DOHH2 (cell line): ENCODE results near the gene CDK5RAP3.

Experiments
- H3F3A ChIP-seq: fragments of 200-600 bp; sonication (generic), shearing (Covaris generic); 2 replicates; pipeline ENCODE4 v1.6.0; 2016; ENCODE audit warnings: antibody characterized with exemption, mild to moderate bottlenecking; ENCODE audit not compliant: control insufficient read depth, insufficient read depth
- H3K27ac ChIP-seq: fragments of 200-600 bp; sonication (generic); 2 replicates; pipeline ENCODE4 v1.5.1; 2014; ENCODE audit warnings: low read depth, mild to moderate bottlenecking, low read length, moderate library complexity
- H3K27me3 ChIP-seq: fragments of 200-600 bp; sonication (generic); 2 replicates; pipeline ENCODE4 v1.6.1; 2014; ENCODE audit warnings: mild to moderate bottlenecking, low read length, mixed read lengths; ENCODE audit not compliant: control insufficient read depth
- H3K36me3 ChIP-seq: fragments of 200-600 bp; sonication (generic); 2 replicates; pipeline ENCODE4 v1.6.1; 2014; ENCODE audit warnings: mild to moderate bottlenecking, low read length, moderate library complexity, mixed read lengths; ENCODE audit not compliant: control insufficient read depth
- H3K4me1 ChIP-seq: fragments of 200-600 bp; sonication (generic); 2 replicates; pipeline ENCODE4 v1.6.1; 2014; ENCODE audit warnings: mild to moderate bottlenecking, low read length, mixed read lengths; ENCODE audit not compliant: control insufficient read depth
- H3K4me2 ChIP-seq: fragments of 200-600 bp; sonication (generic); 2 replicates; pipeline ENCODE4 v1.6.0; 2014; ENCODE audit warnings: mild to moderate bottlenecking, low read length, moderate library complexity
- H3K4me3 ChIP-seq: fragments of 200-600 bp; sonication (generic); 2 replicates; pipeline ENCODE4 v1.5.1; 2014; ENCODE audit warnings: mild to moderate bottlenecking, low read length, mixed read lengths
- H3K79me2 ChIP-seq: fragments of 200-600 bp; sonication (generic); 2 replicates; pipeline ENCODE4 v1.6.1; 2014; ENCODE audit warnings: mild to moderate bottlenecking, low read length, mixed read lengths; ENCODE audit not compliant: control insufficient read depth
- H3K9me2 ChIP-seq: fragments of 200-600 bp; sonication (generic); replicated peaks from 2 replicates; pipeline ENCODE4 v1.6.1; 2014; ENCODE audit warnings: mild to moderate bottlenecking, low read length, mixed read lengths; ENCODE audit not compliant: control insufficient read depth
- H3K9me3 ChIP-seq: fragments of 200-600 bp; sonication (generic); 2 replicates; pipeline ENCODE4 v1.6.1; 2014; ENCODE audit warnings: antibody characterized with exemption, low read length, mixed read lengths; ENCODE audit not compliant: control insufficient read depth, insufficient read depth
- H4K20me1 ChIP-seq: fragments of 200-600 bp; sonication (generic); 2 replicates; pipeline ENCODE4 v1.6.0; 2014; ENCODE audit warnings: low read depth, mild to moderate bottlenecking, antibody characterized with exemption, low read length, moderate library complexity; ENCODE audit not compliant: control insufficient read depth, insufficient read depth
- CTCF ChIP-seq: fragments of 200-600 bp; sonication (generic); IDR thresholded peaks from one replicate; pipeline ENCODE4 v1.5.1; 2014; ENCODE audit warnings: antibody characterized with exemption, mild to moderate bottlenecking, low read depth, low read length; ENCODE audit not compliant: poor library complexity, severe bottlenecking
- EZH2phosphoT487 ChIP-seq: fragments of 200-600 bp; sonication (generic); IDR thresholded peaks from 2 replicates; pipeline ENCODE4 v1.6.1; 2017; ENCODE audit warnings: borderline replicate concordance, mild to moderate bottlenecking, antibody characterized with exemption, low read length, moderate library complexity, mixed read lengths

CDK5RAP3 gene

GRCh38 chr17:48023400-48024148 is 52.7 kb downstream of the CDK5RAP3 start:
- Histone ChIP-seq H3K4me3 (peak overlapping the region; percentile 69), H3F3A (no peaks in the 10 kb centered on the region), H3K9me2 (no peaks in the 10 kb centered on the region), H3K27ac (no peak overlapping the region), H4K20me1 (no peaks in the 10 kb centered on the region), H3K4me2 (peak overlapping the region; percentile 88), H3K4me1 (peaks cover 33% of the 10 kb centered on the region), H3K27me3 (peaks cover 38% of the 10 kb centered on the region), H3K79me2 (no peaks in the 10 kb centered on the region), H3K36me3 (no peaks in the 10 kb centered on the region), H3K9me3 (no peaks in the 10 kb centered on the region)
- TF ChIP-seq CTCF (no peak), EZH2phosphoT487 (no peak; the same call in none of the 2 replicates)

- Histone ChIP-seq H3F3A (no peaks in the 10 kb centered on the region), H3K36me3 (no peaks in the 10 kb centered on the region), H3K4me2 (peak overlapping the region; percentile 88), H3K79me2 (no peaks in the 10 kb centered on the region), H3K27ac (no peak overlapping the region), H3K4me3 (peak overlapping the region; percentile 69), H3K9me2 (no peaks in the 10 kb centered on the region), H3K4me1 (peaks cover 33% of the 10 kb centered on the region), H3K9me3 (no peaks in the 10 kb centered on the region), H3K27me3 (peaks cover 31% of the 10 kb centered on the region), H4K20me1 (no peaks in the 10 kb centered on the region)
- TF ChIP-seq EZH2phosphoT487, result peak; percentile 74; the same call in 1 of the 2 replicates
- TF ChIP-seq CTCF, result no peak
Observed at GRCh38 chr17:48024149-48025039, 53.5 kb downstream of the CDK5RAP3 start.

- H3K27ac ChIP-seq, result no peak overlapping the region
- no peaks in the 10 kb centered on the region for H4K20me1 ChIP-seq
- no peaks in the 10 kb centered on the region for H3K9me2 ChIP-seq
- H3K27me3 ChIP-seq, result peaks cover 31% of the 10 kb centered on the region
- peak; percentile 87 for TF ChIP-seq CTCF
- no peak for TF ChIP-seq EZH2phosphoT487
- no peaks in the 10 kb centered on the region for H3K36me3 ChIP-seq
- no peaks in the 10 kb centered on the region for H3K79me2 ChIP-seq
- peak overlapping the region; percentile 72 for H3K4me3 ChIP-seq
- no peaks in the 10 kb centered on the region for H3F3A ChIP-seq
- H3K4me1 ChIP-seq, result peaks cover 33% of the 10 kb centered on the region
- H3K4me2 ChIP-seq, result peak overlapping the region; percentile 88
- no peaks in the 10 kb centered on the region for H3K9me3 ChIP-seq
Observed at GRCh38 chr17:48025040-48025903, 54.4 kb downstream of the CDK5RAP3 start.
